Measurements from ENCODE around the gene DNAH2. TPM values are rescaled to one million over a fixed set of nuclear protein-coding genes. Genes with fewer than 3 reads are reported as not detected.

DNAH2 gene
- total and polyA plus RNA-seq, 9 of the 15 experiments (the other 6 are each of a cell fraction or from before 2014, with no cell fraction given): 0.03 TPM; not detected in 8

DNA sequence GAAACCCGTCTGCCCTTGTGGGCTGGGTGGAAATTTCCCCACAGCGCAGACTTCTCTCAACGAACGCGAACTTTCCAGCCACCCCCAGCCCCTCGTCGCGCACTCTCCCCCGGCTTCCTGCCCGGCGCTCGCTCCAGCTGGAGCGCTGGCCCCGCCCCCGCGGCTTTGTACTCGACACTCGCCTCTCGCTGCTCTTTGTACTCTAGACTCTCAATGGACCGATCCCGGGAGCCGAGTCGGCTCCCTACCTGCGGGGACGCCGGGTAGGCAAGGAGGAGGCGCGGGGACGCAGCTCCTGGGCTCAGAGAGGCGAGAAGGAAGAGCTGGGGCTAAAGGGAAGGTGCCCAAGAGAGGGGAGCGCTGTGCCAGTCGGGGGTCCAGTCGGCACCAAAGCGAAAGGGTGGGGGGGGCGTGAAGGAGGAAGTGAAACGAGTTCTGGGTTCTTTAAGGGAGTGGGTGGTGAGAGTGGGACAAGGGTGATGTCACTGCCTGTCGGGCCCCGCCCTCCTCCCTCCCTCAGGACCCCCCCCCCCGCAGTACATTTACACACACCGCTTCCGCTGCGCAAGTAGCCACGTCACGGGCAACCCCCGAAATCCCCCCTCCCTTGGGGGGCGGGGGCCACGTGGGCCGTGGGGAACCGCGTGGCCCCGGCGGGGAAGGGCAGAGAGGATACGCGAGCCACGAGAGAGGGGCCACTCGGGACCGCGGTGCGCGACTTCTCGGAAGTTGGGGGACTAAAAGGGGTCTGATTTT is 126.2 kb downstream of the DNAH2 start (continued):
- TF ChIP-seq, protein P1, sequence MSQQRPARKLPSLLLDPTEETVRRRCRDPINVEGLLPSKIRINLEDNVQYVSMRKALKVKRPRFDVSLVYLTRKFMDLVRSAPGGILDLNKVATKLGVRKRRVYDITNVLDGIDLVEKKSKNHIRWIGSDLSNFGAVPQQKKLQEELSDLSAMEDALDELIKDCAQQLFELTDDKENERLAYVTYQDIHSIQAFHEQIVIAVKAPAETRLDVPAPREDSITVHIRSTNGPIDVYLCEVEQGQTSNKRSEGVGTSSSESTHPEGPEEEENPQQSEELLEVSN (IDR thresholded peaks at IDR 0.05; ENCODE audit: borderline replicate concordance in 1 of 2, extremely low read depth in 1 of 2, insufficient read depth in 1 of 2, insufficient read length in 1 of 2, low read depth in 1 of 2, low read length in 1 of 2, poor library complexity in 1 of 2, severe bottlenecking in 1 of 2): peak in 1 of 2 experiments; percentile 31
- TF ChIP-seq, protein P2, sequence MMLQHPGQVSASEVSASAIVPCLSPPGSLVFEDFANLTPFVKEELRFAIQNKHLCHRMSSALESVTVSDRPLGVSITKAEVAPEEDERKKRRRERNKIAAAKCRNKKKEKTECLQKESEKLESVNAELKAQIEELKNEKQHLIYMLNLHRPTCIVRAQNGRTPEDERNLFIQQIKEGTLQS (IDR thresholded peaks at IDR 0.05): peak; percentile 79
- TF ChIP-seq, protein P2 (CRISPR knock-in tag; conservative IDR thresholded peaks at IDR 0.05): no peak
- peak; percentile 14 for TF ChIP-seq TBP (optimal IDR thresholded peaks at IDR 0.05; ENCODE audit: low read depth, low read length)
- TF ChIP-seq, protein P3, sequence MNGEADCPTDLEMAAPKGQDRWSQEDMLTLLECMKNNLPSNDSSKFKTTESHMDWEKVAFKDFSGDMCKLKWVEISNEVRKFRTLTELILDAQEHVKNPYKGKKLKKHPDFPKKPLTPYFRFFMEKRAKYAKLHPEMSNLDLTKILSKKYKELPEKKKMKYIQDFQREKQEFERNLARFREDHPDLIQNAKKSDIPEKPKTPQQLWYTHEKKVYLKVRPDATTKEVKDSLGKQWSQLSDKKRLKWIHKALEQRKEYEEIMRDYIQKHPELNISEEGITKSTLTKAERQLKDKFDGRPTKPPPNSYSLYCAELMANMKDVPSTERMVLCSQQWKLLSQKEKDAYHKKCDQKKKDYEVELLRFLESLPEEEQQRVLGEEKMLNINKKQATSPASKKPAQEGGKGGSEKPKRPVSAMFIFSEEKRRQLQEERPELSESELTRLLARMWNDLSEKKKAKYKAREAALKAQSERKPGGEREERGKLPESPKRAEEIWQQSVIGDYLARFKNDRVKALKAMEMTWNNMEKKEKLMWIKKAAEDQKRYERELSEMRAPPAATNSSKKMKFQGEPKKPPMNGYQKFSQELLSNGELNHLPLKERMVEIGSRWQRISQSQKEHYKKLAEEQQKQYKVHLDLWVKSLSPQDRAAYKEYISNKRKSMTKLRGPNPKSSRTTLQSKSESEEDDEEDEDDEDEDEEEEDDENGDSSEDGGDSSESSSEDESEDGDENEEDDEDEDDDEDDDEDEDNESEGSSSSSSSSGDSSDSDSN (IDR thresholded peaks at IDR 0.05; ENCODE audit: borderline replicate concordance in 1 of 2, low read depth in 2 of 2, low read length in 2 of 2): 0 out of 4 replicates have a peak, but pooled peaks have one; percentile 32 to 44
- peak; percentile 33; the same call in 1 of the 2 replicates for TF ChIP-seq PHF8 (IDR thresholded peaks at IDR 0.05; ENCODE audit: borderline replicate concordance, low read length)
- peak; percentile 7 for TF ChIP-seq FIP1L1 (IDR thresholded peaks at IDR 0.05; ENCODE audit: low read depth, low read length, poor library complexity, severe bottlenecking)
- no peak for TF ChIP-seq SMARCA5 (IDR thresholded peaks at IDR 0.05)
- TF ChIP-seq, protein P4, sequence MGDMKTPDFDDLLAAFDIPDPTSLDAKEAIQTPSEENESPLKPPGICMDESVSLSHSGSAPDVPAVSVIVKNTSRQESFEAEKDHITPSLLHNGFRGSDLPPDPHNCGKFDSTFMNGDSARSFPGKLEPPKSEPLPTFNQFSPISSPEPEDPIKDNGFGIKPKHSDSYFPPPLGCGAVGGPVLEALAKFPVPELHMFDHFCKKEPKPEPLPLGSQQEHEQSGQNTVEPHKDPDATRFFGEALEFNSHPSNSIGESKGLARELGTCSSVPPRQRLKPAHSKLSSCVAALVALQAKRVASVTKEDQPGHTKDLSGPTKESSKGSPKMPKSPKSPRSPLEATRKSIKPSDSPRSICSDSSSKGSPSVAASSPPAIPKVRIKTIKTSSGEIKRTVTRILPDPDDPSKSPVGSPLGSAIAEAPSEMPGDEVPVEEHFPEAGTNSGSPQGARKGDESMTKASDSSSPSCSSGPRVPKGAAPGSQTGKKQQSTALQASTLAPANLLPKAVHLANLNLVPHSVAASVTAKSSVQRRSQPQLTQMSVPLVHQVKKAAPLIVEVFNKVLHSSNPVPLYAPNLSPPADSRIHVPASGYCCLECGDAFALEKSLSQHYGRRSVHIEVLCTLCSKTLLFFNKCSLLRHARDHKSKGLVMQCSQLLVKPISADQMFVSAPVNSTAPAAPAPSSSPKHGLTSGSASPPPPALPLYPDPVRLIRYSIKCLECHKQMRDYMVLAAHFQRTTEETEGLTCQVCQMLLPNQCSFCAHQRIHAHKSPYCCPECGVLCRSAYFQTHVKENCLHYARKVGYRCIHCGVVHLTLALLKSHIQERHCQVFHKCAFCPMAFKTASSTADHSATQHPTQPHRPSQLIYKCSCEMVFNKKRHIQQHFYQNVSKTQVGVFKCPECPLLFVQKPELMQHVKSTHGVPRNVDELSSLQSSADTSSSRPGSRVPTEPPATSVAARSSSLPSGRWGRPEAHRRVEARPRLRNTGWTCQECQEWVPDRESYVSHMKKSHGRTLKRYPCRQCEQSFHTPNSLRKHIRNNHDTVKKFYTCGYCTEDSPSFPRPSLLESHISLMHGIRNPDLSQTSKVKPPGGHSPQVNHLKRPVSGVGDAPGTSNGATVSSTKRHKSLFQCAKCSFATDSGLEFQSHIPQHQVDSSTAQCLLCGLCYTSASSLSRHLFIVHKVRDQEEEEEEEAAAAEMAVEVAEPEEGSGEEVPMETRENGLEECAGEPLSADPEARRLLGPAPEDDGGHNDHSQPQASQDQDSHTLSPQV (IDR thresholded peaks at IDR 0.05): 0 out of 2 replicates have a peak, but pooled peaks have one; percentile 18
- no peak for TF ChIP-seq KLF6 (CRISPR knock-in tag; IDR thresholded peaks at IDR 0.05; ENCODE audit: borderline replicate concordance)
- TF ChIP-seq, protein P5, sequence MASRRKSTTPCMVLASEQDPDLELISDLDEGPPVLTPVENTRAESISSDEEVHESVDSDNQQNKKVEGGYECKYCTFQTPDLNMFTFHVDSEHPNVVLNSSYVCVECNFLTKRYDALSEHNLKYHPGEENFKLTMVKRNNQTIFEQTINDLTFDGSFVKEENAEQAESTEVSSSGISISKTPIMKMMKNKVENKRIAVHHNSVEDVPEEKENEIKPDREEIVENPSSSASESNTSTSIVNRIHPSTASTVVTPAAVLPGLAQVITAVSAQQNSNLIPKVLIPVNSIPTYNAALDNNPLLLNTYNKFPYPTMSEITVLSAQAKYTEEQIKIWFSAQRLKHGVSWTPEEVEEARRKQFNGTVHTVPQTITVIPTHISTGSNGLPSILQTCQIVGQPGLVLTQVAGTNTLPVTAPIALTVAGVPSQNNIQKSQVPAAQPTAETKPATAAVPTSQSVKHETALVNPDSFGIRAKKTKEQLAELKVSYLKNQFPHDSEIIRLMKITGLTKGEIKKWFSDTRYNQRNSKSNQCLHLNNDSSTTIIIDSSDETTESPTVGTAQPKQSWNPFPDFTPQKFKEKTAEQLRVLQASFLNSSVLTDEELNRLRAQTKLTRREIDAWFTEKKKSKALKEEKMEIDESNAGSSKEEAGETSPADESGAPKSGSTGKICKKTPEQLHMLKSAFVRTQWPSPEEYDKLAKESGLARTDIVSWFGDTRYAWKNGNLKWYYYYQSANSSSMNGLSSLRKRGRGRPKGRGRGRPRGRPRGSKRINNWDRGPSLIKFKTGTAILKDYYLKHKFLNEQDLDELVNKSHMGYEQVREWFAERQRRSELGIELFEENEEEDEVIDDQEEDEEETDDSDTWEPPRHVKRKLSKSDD (conservative IDR thresholded peaks at IDR 0.05; ENCODE audit: low read length): no peak

Data from K562 (cell line).